A172 (cell line): ENCODE results near the gene LRRC75B. TPM values are rescaled to one million over a fixed set of nuclear protein-coding genes. Genes with fewer than 3 reads are reported as not detected.
"Not testable (repeated sequence)": the region's sequence is repeated elsewhere in the genome, so short reads cannot be mapped to it uniquely, and the experiment has no call there.

Experiments
- DNase-seq: peaks from one replicate; pipeline ENCODE4 v3.0.0-alpha.2; 2015; ENCODE audit warnings: low spot score
- total RNA-seq: library from RNA; depleted of rRNA; stranded (reverse); fragments of >200 nt; shearing (Covaris generic); gene quantifications from 2 replicates; pipeline ENCODE4 v1.2.3, GENCODE V29; 2014; rRNA removed

LRRC75B gene
- total RNA-seq, 1 experiment from 2014 or later, result 1.4 TPM

GRCh38 chr22:24553597-24554312, 39.1 kb downstream of the LRRC75B start:
- DNase-seq, result no peak

GRCh38 chr22:24552503-24553286, 40.2 kb downstream of the LRRC75B start:
- DNase-seq, result not testable (repeated sequence)

- no peak for DNase-seq
Measured at GRCh38 chr22:24550902-24551435, 41.9 kb downstream of the LRRC75B start.

GRCh38 chr22:24550028-24550901, 42.6 kb downstream of the LRRC75B start:
- peak; percentile 16 for DNase-seq

GRCh38 chr22:24548812-24549211, 44.1 kb downstream of the LRRC75B start:
- no peak for DNase-seq

- no peak for DNase-seq
Measured at GRCh38 chr22:24543679-24544243, 49.1 kb downstream of the LRRC75B start.

- DNase-seq, result no peak
Measured at GRCh38 chr22:24543185-24543601, 49.7 kb downstream of the LRRC75B start.

- DNase-seq, result no peak
Measured at GRCh38 chr22:24542641-24543040, 50.2 kb downstream of the LRRC75B start.

- DNase-seq, result no peak
Measured at GRCh38 chr22:24541681-24542515, 51.0 kb downstream of the LRRC75B start.

GRCh38 chr22:24540470-24540869, 52.4 kb downstream of the LRRC75B start:
- no peak for DNase-seq

GRCh38 chr22:24536089-24536488, 56.8 kb downstream of the LRRC75B start:
- DNase-seq, result no peak

Other genes with a start within 250 kb of the LRRC75B start
- gene ADORA2A, start 165.5 kb downstream of the LRRC75B start, total RNA-seq, result 0.52 and 5.1 TPM in 2 replicates
- not detected in 2 replicates for gene UPB1, start 97.7 kb downstream of the LRRC75B start, total RNA-seq
- 58.3 and 73.8 TPM in 2 replicates for gene GUCD1, start 37.9 kb downstream of the LRRC75B start, total RNA-seq
- 152 and 187 TPM in 2 replicates for gene SNRPD3, start 37.1 kb downstream of the LRRC75B start, total RNA-seq
- gene GGT1, start 10.1 kb upstream of the LRRC75B start, total RNA-seq, result 30.0 and 43.8 TPM in 2 replicates
- gene PIWIL3, start 181.6 kb upstream of the LRRC75B start, total RNA-seq, result not detected in 2 replicates
- gene SGSM1, start 213.1 kb upstream of the LRRC75B start, total RNA-seq, result not detected in 2 replicates